ENCODE data around the gene CPNE2. TPM values are rescaled to one million over a fixed set of nuclear protein-coding genes. Genes with fewer than 3 reads are reported as not detected.
"Not testable (repeated sequence)": the region's sequence is repeated elsewhere in the genome, so short reads cannot be mapped to it uniquely, and the experiment has no call there.

CPNE2 gene
- total RNA-seq, 1 donor from 2014 or later = 8.3 TPM

DNA sequence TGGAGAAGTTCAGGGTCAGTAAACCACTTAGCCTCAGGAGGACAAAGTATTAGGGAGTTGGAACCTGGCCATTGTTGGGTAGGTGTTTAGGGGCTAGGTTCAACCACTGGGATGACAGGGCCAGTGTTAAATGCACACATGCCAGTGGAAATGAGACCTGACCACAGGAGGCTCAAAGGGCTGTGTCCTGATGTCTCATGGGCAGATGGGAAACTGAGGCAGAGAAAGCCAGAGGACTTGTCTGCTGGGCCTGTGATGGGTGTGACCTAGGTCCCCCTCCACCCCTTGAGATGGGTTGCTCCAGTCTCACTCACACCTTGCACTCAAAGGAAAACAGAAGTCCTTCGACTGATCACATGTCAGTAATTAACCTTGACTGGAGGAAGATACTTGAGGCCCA is 16.0 kb downstream of the CPNE2 start:
- DNase-seq (no peak), ATAC-seq (ENCODE audit: low read depth) (no peak)
- H3K4me3 Mint-ChIP-seq = no peak overlapping the region
- ChIA-PET CTCF (interaction anchor here (1.5 kb wide), 1 partner anchor 15 kb away, joined by 3 read pairs; no protein-coding TSS in a partner anchor), POLR2A (no interaction called here)
- intact Hi-C loops (cut with micrococcal nuclease) = no loop called here
- H3K9me3 Mint-ChIP-seq = no peaks in the 10 kb centered on the region
- no peak overlapping the region for H3K27ac Mint-ChIP-seq
- TF ChIP-seq, protein P1, sequence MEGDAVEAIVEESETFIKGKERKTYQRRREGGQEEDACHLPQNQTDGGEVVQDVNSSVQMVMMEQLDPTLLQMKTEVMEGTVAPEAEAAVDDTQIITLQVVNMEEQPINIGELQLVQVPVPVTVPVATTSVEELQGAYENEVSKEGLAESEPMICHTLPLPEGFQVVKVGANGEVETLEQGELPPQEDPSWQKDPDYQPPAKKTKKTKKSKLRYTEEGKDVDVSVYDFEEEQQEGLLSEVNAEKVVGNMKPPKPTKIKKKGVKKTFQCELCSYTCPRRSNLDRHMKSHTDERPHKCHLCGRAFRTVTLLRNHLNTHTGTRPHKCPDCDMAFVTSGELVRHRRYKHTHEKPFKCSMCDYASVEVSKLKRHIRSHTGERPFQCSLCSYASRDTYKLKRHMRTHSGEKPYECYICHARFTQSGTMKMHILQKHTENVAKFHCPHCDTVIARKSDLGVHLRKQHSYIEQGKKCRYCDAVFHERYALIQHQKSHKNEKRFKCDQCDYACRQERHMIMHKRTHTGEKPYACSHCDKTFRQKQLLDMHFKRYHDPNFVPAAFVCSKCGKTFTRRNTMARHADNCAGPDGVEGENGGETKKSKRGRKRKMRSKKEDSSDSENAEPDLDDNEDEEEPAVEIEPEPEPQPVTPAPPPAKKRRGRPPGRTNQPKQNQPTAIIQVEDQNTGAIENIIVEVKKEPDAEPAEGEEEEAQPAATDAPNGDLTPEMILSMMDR (IDR thresholded peaks at IDR 0.05) = no peak
- no peaks in the 10 kb centered on the region for H3K36me3 Mint-ChIP-seq (ENCODE audit: low read depth)
- no peaks in the 10 kb centered on the region for H3K4me1 Mint-ChIP-seq
- H3K27me3 Mint-ChIP-seq = no peaks in the 10 kb centered on the region

DNA sequence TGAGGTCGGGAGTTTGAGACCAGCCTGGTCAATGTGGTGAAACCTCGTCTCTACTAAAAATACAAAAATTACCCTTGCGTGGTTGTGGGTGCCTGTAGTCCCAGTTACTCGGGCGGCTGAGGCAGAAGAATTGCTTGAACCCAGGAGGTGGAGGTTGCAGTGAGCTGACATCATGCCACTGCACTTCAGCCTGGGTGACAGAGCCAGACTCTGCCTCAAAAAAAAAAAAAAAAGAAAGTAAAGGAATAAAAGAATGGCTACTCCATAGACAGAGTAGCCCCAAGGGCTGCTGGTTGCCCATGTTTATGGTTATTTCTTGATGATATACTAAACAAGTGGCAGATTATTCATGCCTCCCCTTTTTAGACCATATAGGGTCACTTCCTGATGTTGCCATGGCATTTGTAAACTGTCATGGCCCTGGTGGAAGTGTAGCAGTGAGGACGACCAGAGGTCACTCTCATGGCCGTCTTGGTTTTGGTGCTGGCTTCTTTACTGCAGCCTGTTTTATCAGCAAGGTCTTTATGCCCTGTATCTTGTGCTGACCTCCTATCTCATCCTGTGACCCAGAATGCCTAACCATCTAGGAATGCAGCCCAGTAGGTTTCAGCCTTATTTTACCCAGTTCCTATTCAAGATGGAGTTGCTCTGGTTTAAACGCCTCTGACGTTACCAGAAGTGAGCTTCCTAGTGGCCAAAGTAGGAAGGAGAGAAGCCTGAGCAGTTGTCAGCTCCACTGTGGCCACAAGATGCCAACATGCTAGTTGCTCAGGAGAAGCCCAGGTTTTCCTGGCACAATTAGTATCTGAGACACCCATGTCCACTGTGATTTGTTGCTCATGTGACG is 17.1 kb downstream of the CPNE2 start:
- H3K9me3 Mint-ChIP-seq; H3K27ac Mint-ChIP-seq; POLR2A ChIA-PET; intact Hi-C loops (cut with micrococcal nuclease); ATAC-seq (ENCODE audit: low read depth); H3K4me1 Mint-ChIP-seq; H3K4me3 Mint-ChIP-seq; H3K36me3 Mint-ChIP-seq (ENCODE audit: low read depth); DNase-seq; H3K27me3 Mint-ChIP-seq: not testable (repeated sequence)
- CTCF ChIA-PET = interaction anchor here (1.5 kb wide), 1 partner anchor 16 kb away, joined by 3 read pairs; no protein-coding TSS in a partner anchor

DNA sequence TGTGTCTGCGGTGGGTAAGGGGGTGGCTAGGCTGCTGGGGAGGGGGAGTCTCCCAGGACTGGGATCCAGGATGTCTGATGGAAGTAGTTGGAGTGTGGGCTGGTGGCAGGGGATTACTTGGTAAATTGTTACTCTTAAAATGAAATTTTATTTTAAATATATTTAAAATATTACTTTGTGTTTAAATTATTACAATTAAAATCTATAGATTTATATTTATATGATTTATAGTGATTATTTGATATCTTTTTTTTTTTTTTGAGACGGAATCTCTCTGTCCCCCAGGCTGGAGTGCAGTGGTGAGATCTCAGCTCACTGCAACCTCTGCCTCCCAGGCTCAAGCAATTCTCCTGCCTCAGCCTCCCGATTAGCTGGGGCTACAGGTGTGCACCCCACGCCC is 18.6 kb downstream of the CPNE2 start:
- Mint-ChIP-seq H3K27me3 (no peaks in the 10 kb centered on the region), H3K27ac (no peak overlapping the region), H3K36me3 (ENCODE audit: low read depth) (no peaks in the 10 kb centered on the region), H3K9me3 (no peaks in the 10 kb centered on the region), H3K4me1 (no peaks in the 10 kb centered on the region), H3K4me3 (no peak overlapping the region)
- TF ChIP-seq, protein P1 (IDR thresholded peaks at IDR 0.05) = no peak
- intact Hi-C loops (cut with micrococcal nuclease) = no loop called here
- CTCF ChIA-PET = no interaction called here
- no peak for ATAC-seq (ENCODE audit: low read depth)
- POLR2A ChIA-PET = no interaction called here
- DNase-seq = no peak

DNA sequence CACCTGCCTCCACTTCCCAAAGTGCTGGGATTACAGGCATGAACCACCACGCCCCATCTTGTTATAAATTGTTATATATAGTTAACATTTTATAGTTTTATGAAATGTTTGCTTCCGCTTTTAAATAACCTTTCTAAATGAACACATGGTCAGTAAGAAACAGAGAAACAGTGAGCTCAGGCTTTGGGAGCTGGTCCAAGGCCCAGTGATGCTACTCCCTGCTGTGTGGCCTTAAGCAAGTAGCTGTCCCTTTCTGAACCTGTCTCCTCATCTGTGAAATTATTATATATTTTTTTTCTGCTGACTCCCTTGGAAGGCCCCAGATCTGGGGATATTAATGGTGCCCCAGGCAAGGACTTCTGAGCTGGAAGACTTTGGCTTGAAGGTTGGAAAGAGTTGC is 19.0 kb downstream of the CPNE2 start:
- no peaks in the 10 kb centered on the region for H3K4me1 Mint-ChIP-seq
- H3K36me3 Mint-ChIP-seq (ENCODE audit: low read depth) = no peaks in the 10 kb centered on the region
- no peak overlapping the region for H3K27ac Mint-ChIP-seq
- H3K9me3 Mint-ChIP-seq = no peaks in the 10 kb centered on the region
- CTCF ChIA-PET = no interaction called here
- intact Hi-C loops (cut with micrococcal nuclease) = no loop called here
- H3K4me3 Mint-ChIP-seq = no peak overlapping the region
- POLR2A ChIA-PET = interaction anchor here (0.7 kb wide), 1 partner anchor 45 kb away, joined by 3 read pairs; no protein-coding TSS in a partner anchor
- TF ChIP-seq, protein P1 (IDR thresholded peaks at IDR 0.05) = no peak
- DNase-seq (no peak), ATAC-seq (ENCODE audit: low read depth) (no peak)
- no peaks in the 10 kb centered on the region for H3K27me3 Mint-ChIP-seq

DNA sequence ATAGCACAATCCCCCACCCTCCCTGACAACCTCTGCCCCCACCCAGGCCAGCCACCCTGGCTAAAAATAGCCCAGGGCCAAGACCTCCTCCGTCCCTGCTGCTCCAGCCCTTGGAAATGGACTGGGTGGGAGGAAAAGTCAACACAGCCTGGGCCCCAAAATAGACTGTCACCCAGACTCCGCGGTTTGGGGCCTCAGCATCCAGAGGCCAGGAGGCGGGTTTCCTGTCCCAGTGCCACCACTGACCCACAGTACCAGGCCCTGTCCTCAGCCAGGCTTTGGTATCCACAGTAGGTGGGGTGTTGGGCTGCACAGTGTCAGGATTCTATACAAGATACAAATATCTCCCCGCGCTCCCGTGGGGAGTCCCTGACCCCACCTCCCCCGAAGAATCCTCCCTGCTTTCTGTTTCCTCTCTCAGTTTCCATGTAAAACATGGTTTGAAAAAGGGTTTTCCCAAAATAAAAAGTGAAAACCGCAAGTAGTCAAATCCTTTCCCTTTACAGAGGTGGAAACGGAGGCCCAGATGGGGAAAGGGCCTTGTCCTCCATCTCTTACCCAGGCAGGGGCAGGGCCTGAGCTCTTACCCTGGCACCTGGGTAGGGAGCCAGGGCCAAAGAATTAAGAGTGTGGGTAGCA is 20.1 kb downstream of the CPNE2 start:
- no peak for DNase-seq
- TF ChIP-seq, protein P1 (IDR thresholded peaks at IDR 0.05) = no peak
- intact Hi-C loops (cut with micrococcal nuclease) = no loop called here
- Mint-ChIP-seq H3K4me1 (no peaks in the 10 kb centered on the region), H3K9me3 (no peaks in the 10 kb centered on the region), H3K4me3 (no peak overlapping the region), H3K27me3 (no peaks in the 10 kb centered on the region), H3K36me3 (ENCODE audit: low read depth) (no peaks in the 10 kb centered on the region), H3K27ac (no peak overlapping the region)
- ChIA-PET POLR2A (no interaction called here), CTCF (interaction anchor here (1.7 kb wide), 1 partner anchor 29 kb away, joined by 6 read pairs; no protein-coding TSS in a partner anchor)
- ATAC-seq (ENCODE audit: low read depth) = no peak
